ENCODE data around the gene OSBPL3. TPM values are rescaled to one million over a fixed set of nuclear protein-coding genes. Genes with fewer than 3 reads are reported as not detected.
"Not testable (repeated sequence)": the region's sequence is repeated elsewhere in the genome, so short reads cannot be mapped to it uniquely, and the experiment has no call there.

Gene OSBPL3
- total RNA-seq, 1 donor from 2014 or later = 59.2 TPM

DNA sequence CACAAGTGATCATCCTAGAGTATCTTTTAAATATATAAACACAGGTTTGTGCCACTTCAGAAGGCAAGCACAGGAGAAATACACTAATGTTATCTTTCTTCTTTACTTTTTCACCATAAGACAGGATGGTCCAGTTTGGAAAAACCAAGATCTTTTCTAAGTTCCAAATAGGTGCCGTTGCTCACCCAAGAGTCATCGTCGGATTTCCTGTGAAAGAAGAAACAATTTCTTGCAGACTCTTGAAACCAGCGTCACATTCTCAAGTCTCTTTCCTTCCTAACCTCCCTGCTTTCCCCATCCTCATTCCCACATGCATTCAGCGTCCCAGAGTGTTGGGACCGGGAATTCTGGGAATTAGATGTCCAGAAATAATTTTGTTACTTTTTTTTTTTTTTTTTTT is 179.9 kb downstream of the OSBPL3 start:
- peaks cover 0 to 14% of the 10 kb centered on the region in 2 donors for H3K36me3 ChIP-seq
- no peaks in the 10 kb centered on the region for H3K27me3 ChIP-seq
- no peak for DNase-seq (ENCODE audit: extremely low spot score in 2 of 2)
- no peak overlapping the region for H3K4me3 ChIP-seq
- H3K4me1 ChIP-seq = no peaks in the 10 kb centered on the region
- TF ChIP-seq POLR2A (IDR thresholded peaks at IDR 0.05) (no peak), POLR2AphosphoS5 (IDR thresholded peaks at IDR 0.05; ENCODE audit: insufficient read depth in 1 of 2, low read depth in 1 of 2) (no peak)
- TF ChIP-seq, protein P1, sequence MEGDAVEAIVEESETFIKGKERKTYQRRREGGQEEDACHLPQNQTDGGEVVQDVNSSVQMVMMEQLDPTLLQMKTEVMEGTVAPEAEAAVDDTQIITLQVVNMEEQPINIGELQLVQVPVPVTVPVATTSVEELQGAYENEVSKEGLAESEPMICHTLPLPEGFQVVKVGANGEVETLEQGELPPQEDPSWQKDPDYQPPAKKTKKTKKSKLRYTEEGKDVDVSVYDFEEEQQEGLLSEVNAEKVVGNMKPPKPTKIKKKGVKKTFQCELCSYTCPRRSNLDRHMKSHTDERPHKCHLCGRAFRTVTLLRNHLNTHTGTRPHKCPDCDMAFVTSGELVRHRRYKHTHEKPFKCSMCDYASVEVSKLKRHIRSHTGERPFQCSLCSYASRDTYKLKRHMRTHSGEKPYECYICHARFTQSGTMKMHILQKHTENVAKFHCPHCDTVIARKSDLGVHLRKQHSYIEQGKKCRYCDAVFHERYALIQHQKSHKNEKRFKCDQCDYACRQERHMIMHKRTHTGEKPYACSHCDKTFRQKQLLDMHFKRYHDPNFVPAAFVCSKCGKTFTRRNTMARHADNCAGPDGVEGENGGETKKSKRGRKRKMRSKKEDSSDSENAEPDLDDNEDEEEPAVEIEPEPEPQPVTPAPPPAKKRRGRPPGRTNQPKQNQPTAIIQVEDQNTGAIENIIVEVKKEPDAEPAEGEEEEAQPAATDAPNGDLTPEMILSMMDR (IDR thresholded peaks at IDR 0.05) = no peak
- no peaks in the 10 kb centered on the region for H3K9me3 ChIP-seq
- intact Hi-C loops (cut with DNase I) = no loop called here
- no peak overlapping the region for H3K27ac ChIP-seq

DNA sequence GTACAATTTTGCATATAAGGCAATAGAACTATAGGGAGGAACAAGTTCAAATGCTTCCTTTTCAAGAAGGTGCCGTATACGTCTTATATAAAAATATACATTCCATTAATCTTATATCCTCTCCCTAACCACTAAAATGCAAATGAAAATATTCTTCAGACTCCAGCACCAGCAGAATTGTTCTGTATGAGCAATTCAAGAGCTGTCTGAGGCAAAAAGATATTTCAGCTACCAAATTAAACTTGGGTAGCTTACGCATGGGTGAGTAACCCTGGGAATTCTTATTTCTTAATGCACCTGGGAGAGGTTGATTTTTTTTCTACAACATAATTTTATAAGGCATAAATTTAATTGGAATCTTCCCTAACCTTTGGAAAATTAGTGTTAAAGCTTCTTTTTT is 180.5 kb downstream of the OSBPL3 start:
- no peak overlapping the region for H3K27ac ChIP-seq
- H3K4me1 ChIP-seq = no peaks in the 10 kb centered on the region
- H3K36me3 ChIP-seq = peaks cover 0 to 14% of the 10 kb centered on the region in 2 donors
- intact Hi-C loops (cut with DNase I) = loop anchor here (5.0 kb wide), 1 partner anchor 1372 kb away; no protein-coding TSS in a partner anchor
- no peak overlapping the region for H3K4me3 ChIP-seq
- TF ChIP-seq POLR2AphosphoS5 (IDR thresholded peaks at IDR 0.05; ENCODE audit: insufficient read depth in 1 of 2, low read depth in 1 of 2) = no peak
- no peaks in the 10 kb centered on the region for H3K27me3 ChIP-seq
- no peak for DNase-seq (ENCODE audit: extremely low spot score in 2 of 2)
- H3K9me3 ChIP-seq = no peaks in the 10 kb centered on the region

DNA sequence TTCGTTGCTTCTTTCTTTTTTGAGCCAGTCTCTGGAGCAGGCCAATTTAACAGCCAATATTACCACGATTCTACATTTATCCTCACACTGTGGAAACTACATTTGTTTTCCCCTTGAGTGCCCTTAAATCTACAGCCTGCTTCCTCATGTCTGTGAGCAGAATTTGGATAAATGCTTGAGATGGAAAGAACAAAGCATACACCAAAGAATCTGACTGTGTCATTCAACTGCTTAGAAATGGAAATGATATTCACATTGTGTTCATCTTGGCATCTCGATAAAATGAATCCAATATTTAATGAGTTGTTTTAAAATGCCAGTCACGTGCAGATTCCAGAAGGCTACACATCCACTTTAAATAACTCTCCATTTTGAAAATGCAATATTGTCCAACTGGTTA is 181.7 kb downstream of the OSBPL3 start:
- Histone ChIP-seq H3K36me3 (peaks cover 0 to 4% of the 10 kb centered on the region in 2 donors), H3K4me3 (no peak overlapping the region), H3K4me1 (no peaks in the 10 kb centered on the region), H3K9me3 (no peaks in the 10 kb centered on the region), H3K27ac (no peak overlapping the region), H3K27me3 (no peaks in the 10 kb centered on the region)
- intact Hi-C loops (cut with DNase I) = loop anchor here (5.0 kb wide), 1 partner anchor 1371 kb away; no protein-coding TSS in a partner anchor
- no peak for DNase-seq (ENCODE audit: extremely low spot score in 2 of 2)
- no peak for TF ChIP-seq POLR2A (IDR thresholded peaks at IDR 0.05)

DNA sequence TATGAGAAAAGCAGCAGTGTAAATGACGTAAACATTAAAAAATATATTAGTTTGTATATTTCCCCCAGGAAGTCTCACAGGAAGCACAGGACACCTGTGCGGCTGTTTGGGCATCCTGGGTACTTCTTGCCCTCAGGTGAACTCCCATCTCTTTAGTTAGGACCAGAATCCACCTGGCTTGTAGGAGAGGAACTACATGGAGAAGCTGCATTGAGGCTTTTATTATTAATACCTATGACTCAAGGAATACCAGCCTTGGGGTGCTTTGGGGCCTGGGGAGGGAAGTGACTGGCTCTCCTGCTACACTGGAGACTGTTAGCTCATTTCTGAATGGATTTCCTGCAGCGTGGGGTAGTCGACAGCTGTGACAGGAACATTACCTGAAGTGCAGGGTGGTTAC is 182.7 kb downstream of the OSBPL3 start:
- no peak for DNase-seq (ENCODE audit: extremely low spot score in 2 of 2)
- H3K9me3 ChIP-seq = no peaks in the 10 kb centered on the region
- H3K4me1 ChIP-seq = no peaks in the 10 kb centered on the region
- intact Hi-C loops (cut with DNase I) = loop anchor here (5.0 kb wide), 1 partner anchor 1370 kb away; no protein-coding TSS in a partner anchor
- H3K27ac ChIP-seq = no peak overlapping the region
- no peaks in the 10 kb centered on the region for H3K36me3 ChIP-seq
- H3K27me3 ChIP-seq = no peaks in the 10 kb centered on the region
- no peak overlapping the region for H3K4me3 ChIP-seq
- TF ChIP-seq, protein P1 (IDR thresholded peaks at IDR 0.05) = no peak
- TF ChIP-seq POLR2AphosphoS5 (IDR thresholded peaks at IDR 0.05; ENCODE audit: insufficient read depth in 1 of 2, low read depth in 1 of 2) (no peak), POLR2A (IDR thresholded peaks at IDR 0.05) (no peak)

DNA sequence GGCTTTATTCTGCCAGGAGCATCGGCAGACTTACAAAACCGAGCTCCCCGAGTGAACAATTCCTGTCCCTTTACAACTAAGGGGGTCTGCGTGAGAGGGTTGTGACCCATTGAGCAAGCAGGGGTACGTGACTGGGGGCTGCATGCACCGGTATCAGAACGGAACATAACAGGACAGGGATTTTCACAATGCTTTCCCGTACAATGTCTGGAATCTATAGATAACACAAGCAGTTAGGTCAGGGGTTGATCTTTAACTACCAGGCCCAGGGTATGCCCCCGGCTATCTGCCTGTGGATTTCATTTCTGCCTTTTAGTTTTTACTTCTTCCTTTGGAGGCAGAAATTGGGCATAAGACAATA is 184.6 kb downstream of the OSBPL3 start:
- no peak for DNase-seq (ENCODE audit: extremely low spot score in 2 of 2)
- intact Hi-C loops (cut with DNase I) = loop anchor here (5.0 kb wide), 1 partner anchor 1368 kb away; no protein-coding TSS in a partner anchor
- H3K9me3 ChIP-seq = no peaks in the 10 kb centered on the region
- H3K27me3 ChIP-seq = no peaks in the 10 kb centered on the region
- TF ChIP-seq, protein P1 (IDR thresholded peaks at IDR 0.05) = no peak
- TF ChIP-seq POLR2A (IDR thresholded peaks at IDR 0.05) = no peak
- TF ChIP-seq POLR2AphosphoS5 (IDR thresholded peaks at IDR 0.05; ENCODE audit: insufficient read depth in 1 of 2, low read depth in 1 of 2) = no peak
- no peaks in the 10 kb centered on the region for H3K36me3 ChIP-seq
- H3K4me3 ChIP-seq = no peak overlapping the region
- no peak overlapping the region for H3K27ac ChIP-seq
- H3K4me1 ChIP-seq = no peaks in the 10 kb centered on the region

DNA sequence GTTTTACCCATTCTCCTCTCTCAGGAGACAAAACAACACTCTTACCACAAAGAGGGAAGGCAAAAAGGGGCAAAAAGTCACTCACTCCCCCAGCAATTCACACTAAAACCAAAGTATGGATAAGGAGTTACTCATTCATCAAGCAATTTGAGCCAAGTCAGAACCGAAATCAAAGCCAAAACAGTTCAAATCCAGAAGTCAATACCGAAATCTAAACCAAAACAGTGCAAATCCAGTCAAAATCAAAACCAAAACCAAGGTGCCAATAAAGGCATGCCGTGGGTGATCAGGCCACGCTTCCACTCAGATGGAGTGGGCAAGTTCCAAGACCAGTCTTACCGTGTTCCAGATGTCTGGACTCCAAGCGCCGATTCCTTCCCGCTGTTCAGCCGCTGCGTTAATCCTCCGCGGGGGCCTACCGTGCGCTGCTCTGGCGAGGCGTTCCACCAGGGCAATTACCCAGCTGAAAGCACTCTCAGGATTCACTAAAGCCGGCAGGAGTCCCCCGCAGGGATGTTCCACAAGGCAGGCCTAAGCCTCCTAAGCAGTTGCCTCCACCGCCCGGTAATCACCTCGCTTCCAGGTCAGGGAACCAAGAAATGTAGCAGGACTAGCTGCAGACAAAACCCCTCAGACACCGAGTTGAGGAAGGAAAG is 185.1 kb downstream of the OSBPL3 start:
- DNase-seq (ENCODE audit: extremely low spot score in 2 of 2); H3K4me1 ChIP-seq; H3K4me3 ChIP-seq; H3K27ac ChIP-seq; H3K9me3 ChIP-seq; H3K27me3 ChIP-seq; H3K36me3 ChIP-seq: not testable (repeated sequence)
- intact Hi-C loops (cut with DNase I) = loop anchor here (5.0 kb wide), 1 partner anchor 1368 kb away; no protein-coding TSS in a partner anchor
